ENCODE measurements around the gene SLC25A15.
"Not testable (repeated sequence)": the region's sequence is repeated elsewhere in the genome, so short reads cannot be mapped to it uniquely, and the experiment has no call there.

Gene SLC25A15

GRCh38 chr13:40781717-40782116 is 7.7 kb upstream of the SLC25A15 start:
- DNase-seq (ENCODE audit: low read depth), result no peak

- DNase-seq (ENCODE audit: low read depth), result not testable (repeated sequence)
These were observed 6.4 kb upstream of the SLC25A15 start for GRCh38 chr13:40782971-40783370.

- DNase-seq (ENCODE audit: low read depth), result no peak
These were observed 4.9 kb upstream of the SLC25A15 start for GRCh38 chr13:40784540-40784939.

- no peak for DNase-seq (ENCODE audit: low read depth)
These were observed 2.8 kb upstream of the SLC25A15 start for GRCh38 chr13:40786568-40786996.

GRCh38 chr13:40787062-40787461 is 2.3 kb upstream of the SLC25A15 start:
- no peak for DNase-seq (ENCODE audit: low read depth)

- DNase-seq (ENCODE audit: low read depth), result not testable (repeated sequence)
These were observed 704 bp upstream of the SLC25A15 start for GRCh38 chr13:40788540-40789274.

- DNase-seq (ENCODE audit: low read depth), result no peak
These were observed 774 bp downstream of the SLC25A15 start for GRCh38 chr13:40790154-40790616.

GRCh38 chr13:40792284-40793051 is 3.1 kb downstream of the SLC25A15 start:
- DNase-seq (ENCODE audit: low read depth), result no peak

- DNase-seq (ENCODE audit: low read depth), result no peak
These were observed 3.9 kb downstream of the SLC25A15 start for GRCh38 chr13:40793339-40793738.

GRCh38 chr13:40794414-40795368 is 5.3 kb downstream of the SLC25A15 start:
- DNase-seq (ENCODE audit: low read depth), result no peak

- no peak for DNase-seq (ENCODE audit: low read depth)
These were observed 7.2 kb downstream of the SLC25A15 start for GRCh38 chr13:40796649-40797048.

GRCh38 chr13:40798380-40798779 is 9.0 kb downstream of the SLC25A15 start:
- no peak for DNase-seq (ENCODE audit: low read depth)

GRCh38 chr13:40799508-40799907 is 10.1 kb downstream of the SLC25A15 start:
- no peak for DNase-seq (ENCODE audit: low read depth)

GRCh38 chr13:40800559-40800958 is 11.1 kb downstream of the SLC25A15 start:
- DNase-seq (ENCODE audit: low read depth), result no peak

- no peak for DNase-seq (ENCODE audit: low read depth)
These were observed 12.1 kb downstream of the SLC25A15 start for GRCh38 chr13:40801255-40802217.

- no peak for DNase-seq (ENCODE audit: low read depth)
These were observed 13.9 kb downstream of the SLC25A15 start for GRCh38 chr13:40803316-40803715.

- DNase-seq (ENCODE audit: low read depth), result no peak
These were observed 16.8 kb downstream of the SLC25A15 start for GRCh38 chr13:40806241-40806640.

GRCh38 chr13:40809471-40809870 is 20.1 kb downstream of the SLC25A15 start:
- no peak for DNase-seq (ENCODE audit: low read depth)

- no peak for DNase-seq (ENCODE audit: low read depth)
These were observed 22.7 kb downstream of the SLC25A15 start for GRCh38 chr13:40812102-40812501.

GRCh38 chr13:40812724-40813445 is 23.5 kb downstream of the SLC25A15 start:
- no peak for DNase-seq (ENCODE audit: low read depth)
